ENCODE results near the gene PLPP1.
"Not testable (repeated sequence)": the region's sequence is repeated elsewhere in the genome, so short reads cannot be mapped to it uniquely, and the experiment has no call there.

PLPP1 gene

DNA sequence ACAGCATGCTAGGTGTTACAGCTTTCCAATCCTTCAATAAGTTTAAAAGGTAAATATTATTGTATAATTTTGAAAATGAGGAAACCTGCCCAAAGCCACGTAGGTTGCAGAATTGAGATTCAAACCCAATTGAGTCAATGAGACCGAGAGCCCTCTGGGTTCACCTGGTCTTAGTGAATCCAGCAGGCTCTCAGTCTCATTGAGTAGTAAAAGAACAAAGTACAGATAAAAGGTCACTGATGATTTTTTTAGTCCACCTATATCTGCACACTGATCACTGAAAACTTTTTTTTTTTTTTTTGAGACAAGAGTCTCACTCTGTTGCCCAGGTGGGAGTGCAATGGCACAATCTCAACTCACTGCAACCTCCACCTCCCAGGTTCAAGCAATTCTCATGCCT lies 27.2 kb downstream of the PLPP1 start:
- no peak overlapping the region for H3K4me3 ChIP-seq (ENCODE audit: low read depth, low read length)

DNA sequence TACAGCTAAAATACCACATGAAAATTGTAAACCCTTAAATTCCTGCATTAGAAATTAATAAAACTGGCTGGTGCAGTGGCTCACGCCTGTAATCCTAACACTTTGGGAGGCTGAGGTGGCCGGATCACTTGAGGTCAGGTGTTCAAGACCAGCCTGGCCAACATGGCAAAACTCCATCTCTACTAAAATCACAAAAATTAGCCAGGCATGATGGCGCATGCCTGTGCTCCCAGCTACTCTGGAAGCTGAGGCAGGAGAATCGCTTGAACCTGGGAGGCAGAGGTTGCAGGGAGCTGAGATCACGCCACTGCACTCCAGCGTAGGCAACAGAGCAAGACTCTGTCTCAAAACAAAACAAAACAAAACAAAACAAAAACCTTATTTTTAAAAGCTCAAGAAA lies 29.1 kb downstream of the PLPP1 start:
- not testable (repeated sequence) for H3K4me3 ChIP-seq (ENCODE audit: low read depth, low read length)

DNA sequence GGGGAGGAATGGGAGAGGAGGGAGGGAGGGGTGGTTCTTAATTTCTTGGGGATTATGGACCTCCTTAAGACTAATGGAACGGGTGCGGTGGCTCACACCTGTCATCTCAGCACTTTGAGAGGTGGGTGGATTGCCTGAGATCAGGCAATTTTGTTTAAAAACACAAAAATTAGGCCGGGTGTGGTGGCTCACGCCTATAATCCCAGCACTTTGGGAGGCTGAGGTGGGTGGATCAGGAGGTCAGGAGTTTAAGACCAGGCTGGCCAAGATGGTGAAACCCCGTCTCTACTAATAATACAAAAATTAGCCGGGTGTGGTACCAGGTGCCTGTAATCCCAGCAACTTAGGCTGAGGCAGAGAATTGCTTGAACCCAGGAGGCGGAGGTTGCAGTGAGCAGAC lies 30.8 kb downstream of the PLPP1 start:
- not testable (repeated sequence) for H3K4me3 ChIP-seq (ENCODE audit: low read depth, low read length)

DNA sequence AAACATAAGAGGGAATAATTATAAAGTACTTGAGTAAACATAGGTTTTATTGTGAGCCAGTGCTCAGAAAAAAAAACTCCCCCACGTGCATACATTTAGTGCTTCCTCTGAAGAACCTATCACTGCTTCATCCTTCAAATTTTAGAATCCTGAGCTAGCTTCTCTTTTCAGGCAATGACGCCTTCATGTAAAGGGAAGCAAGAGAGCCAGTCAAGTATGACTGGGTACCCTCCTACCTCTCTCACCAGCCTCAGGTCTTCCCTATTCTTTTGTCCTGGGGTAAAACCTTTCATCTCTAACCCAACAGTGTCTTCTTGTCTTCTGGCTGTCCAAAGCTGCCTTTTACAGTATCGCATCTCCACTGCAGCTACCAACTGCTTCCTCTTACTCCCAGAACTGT lies 32.0 kb downstream of the PLPP1 start:
- H3K4me3 ChIP-seq (ENCODE audit: low read depth, low read length) = no peak overlapping the region

DNA sequence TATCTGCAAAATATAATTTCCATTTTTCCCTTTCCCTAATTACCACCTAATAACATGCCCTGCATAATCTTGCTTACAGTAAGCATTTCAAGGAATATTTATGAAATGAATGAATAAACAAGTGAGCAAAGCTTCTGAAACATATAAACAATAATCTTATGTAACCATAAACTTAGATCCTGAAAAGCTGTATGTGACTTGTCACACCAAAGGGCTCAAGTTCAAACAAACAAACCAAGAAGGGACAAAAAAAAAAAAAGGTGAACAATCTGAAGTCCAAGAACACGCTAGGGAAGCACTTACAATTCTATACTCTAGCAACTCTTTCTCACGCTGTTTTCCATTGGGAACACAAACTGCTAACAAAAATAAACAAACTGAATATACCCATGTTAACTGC lies 36.3 kb downstream of the PLPP1 start:
- H3K4me3 ChIP-seq (ENCODE audit: low read depth, low read length) = no peak overlapping the region

DNA sequence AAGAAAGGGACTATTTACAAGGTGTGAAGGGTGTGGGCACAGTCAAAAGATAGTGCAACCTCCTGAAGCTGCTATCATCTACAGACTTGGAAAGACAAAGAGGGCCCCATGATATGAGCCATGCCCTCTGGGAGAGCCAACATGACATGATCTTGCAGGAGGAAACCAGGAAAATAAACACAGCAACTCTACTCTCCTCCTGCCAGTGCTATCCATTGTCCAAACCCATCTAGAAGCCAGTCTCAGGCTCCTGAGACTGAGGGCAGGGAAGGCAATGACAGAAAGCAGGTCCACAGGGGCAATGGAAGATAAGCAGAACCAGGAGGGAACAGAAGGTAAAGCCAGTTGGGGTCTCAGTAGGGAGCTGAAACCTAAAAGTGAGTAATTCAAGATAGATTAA lies 37.1 kb downstream of the PLPP1 start:
- H3K4me3 ChIP-seq (ENCODE audit: low read depth, low read length) = no peak overlapping the region

DNA sequence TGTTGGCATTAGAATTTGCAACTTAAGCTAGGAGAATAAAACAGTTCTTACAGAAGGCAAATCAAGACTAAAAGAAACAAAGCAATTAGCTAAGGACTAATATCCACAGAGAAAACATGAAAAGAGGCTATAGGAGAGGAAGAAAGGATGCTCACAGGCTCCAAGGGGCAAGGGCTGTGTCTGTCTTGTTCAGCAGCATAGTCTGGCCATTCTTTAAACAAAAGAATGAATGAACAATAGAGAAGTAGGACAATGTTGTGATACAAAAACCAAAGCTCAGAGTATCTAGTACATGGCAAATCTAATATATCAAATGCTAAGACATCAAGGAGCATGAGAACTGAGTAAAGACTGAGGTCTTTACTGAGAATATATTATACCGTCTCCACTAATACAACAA lies 39.5 kb downstream of the PLPP1 start:
- H3K4me3 ChIP-seq (ENCODE audit: low read depth, low read length) = no peak overlapping the region

DNA sequence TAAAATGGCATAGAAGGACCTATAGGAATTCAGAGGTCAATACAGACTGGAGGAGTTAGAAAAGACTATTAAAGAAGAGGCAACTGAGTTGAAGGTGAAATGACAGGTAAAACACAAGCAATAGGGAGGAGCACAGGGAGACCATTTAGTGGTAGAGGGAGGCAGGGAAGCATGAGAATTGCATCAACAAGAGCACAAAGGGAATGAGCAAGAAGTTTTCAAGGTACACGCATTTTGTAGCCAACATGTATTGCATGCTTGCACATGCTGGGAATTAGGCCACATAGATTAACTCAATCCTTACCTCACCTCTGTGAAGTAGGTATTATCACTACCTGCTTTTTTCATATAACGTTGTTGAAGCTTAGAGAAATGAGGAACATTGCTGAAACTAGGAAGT lies 42.3 kb downstream of the PLPP1 start:
- H3K4me3 ChIP-seq (ENCODE audit: low read depth, low read length) = no peak overlapping the region

DNA sequence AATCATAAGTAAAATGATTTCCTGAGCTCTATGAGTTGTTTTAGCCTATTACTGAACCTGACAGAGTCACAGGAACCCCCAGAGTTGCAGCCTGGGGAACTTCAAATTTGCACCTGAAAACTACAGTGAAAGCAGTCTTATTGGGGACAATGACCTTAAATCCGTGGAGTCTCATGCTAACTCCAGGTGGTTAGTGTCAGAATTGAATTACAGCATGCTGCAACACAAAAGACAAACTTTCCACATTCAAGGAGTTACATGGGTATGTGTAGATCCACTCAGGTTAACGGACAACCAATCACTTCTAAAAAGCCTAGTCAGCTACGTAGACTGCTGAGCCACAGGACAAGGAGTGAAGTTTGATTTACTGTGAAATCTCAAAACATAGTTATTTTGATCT lies 49.7 kb downstream of the PLPP1 start:
- no peak overlapping the region for H3K4me3 ChIP-seq (ENCODE audit: low read depth, low read length)

DNA sequence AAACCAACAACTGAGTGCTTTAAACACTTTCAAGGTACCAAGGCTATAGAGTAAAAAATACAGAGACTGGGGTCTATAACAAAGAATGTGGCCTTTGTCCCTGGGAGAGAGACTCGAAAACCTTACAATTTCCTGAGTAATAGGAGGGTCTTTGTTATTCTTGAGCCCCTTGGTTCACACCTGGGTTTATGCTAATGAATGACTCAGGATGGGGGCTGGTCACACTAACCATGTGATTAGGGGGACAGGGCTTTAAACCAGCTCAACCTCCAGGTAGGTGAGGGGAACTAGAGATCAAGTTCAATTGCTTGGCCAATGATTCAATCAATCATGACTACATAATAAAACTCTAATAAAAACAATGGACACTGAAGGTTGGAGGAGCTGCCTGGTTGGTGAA lies 50.2 kb downstream of the PLPP1 start:
- no peak overlapping the region for H3K4me3 ChIP-seq (ENCODE audit: low read depth, low read length)

DNA sequence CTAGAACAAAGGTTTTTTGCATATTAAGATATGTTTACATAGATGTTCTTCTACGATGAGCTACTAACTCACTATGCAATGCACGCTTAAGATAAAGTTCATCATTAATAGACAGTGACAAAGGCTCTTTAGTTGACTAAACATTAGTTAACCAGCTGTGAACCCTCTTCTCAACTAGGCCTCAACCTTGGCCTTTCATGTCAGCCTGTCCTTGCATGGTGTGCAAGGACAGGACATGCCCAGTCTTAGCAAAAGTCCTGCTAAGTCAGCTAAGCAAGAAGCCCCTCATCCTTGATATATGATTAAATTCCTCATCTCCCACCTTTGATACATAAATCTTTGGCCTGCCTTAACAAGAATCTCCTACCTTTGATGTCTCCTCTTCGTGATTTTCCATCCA lies 50.9 kb downstream of the PLPP1 start:
- H3K4me3 ChIP-seq (ENCODE audit: low read depth, low read length) = no peak overlapping the region

DNA sequence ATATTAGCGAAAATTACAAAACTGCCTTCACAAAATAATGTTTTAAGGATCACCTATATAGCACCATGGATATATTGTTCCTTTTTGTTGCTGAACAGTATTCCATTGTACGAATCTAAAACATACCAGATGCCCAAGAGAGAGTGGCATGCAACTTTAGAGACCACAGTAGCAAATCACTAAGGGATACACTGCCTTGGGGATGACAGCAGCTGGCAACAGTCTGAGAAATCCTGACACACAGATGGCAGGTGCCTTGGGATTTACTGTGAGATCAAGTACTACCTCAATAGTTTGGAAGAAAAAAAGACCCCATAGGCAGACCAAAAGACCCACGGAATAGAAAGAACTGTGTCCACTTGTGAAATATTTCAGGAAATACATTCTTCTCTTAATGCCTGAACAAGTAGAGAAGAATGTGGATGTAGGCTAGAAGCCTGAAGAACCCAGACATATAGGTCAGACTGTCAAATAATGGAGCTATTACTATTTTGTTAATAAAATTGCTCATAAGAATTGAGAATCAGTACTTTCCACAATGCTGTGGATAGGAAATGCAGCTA lies 53.4 kb downstream of the PLPP1 start:
- H3K4me3 ChIP-seq (ENCODE audit: low read depth, low read length) = no peak overlapping the region

DNA sequence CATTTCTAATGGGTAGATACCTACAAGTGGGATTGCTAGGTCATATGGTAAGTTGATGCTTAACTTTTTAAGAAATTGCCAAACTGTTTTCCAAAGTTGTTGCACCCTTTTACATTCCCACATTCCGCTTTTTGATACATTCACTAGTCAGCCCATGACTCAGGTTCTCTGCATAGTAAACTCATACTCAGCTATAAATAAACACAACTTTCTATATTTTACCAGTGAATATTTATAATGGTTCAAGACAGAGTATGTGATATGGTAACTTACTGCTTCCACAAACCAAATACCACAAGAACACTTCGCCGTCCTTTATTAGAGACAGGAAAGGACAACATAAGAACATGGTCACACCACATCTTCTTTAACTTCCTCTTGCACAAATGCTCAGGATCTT lies 54.0 kb downstream of the PLPP1 start:
- H3K4me3 ChIP-seq (ENCODE audit: low read depth, low read length) = no peak overlapping the region

DNA sequence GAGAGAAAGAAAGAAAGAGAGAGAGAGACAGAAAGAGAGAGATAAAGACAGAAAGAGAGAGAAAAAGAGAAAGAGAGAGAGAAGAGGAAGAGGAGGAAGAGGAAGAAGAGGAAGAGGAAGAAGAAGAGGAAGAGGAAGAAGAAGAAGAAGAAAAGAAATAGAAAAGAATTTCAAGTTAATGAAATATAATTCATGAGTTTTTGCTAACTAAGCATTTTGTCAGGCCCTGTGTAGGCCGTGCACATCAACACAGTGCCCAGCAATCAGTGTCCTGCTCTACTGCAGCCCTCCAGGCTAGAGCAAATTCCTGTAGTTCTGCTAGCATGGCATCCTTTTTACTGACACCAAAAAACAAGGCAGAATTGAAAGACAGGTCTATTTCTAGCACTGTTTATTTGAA lies 62.1 kb downstream of the PLPP1 start:
- no peak overlapping the region for H3K4me3 ChIP-seq (ENCODE audit: low read depth, low read length)

DNA sequence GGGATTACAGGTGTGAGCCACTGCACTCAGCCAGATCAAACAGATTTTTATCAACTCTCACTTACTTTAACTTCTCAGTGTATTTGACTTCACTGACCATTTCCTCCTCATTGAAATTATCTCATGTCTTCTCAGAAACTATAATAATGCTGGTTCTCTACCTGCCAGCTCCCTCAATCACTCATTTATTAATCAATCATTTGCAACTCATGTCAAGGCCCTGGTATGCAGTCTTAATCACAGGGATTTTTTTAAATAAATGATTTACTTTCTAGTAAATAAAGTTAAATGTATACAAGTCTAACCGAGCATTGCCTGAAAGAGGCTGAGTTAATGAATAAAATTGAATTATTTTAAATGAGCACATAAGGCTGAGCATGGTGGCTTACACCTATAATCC lies 63.3 kb downstream of the PLPP1 start:
- H3K4me3 ChIP-seq (ENCODE audit: low read depth, low read length) = no peak overlapping the region

DNA sequence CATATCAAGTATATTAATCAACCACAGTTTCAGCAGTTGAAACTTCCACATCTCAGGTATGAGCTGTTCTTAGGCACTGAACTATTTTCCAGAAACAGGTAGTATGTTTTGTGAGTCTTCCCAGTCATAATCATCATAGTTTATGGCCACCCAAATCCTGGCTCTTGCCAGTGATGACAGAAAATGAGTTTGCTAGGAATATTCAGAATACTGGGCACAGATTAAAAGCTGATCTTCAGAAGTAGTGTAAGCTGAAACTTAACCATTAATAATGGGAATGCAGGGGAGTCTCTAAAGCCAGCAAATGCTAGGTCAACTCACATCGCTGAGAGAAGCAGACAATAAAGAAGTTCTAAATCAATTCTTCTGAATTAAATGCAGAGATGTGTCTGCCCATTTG lies 64.5 kb downstream of the PLPP1 start:
- no peak overlapping the region for H3K4me3 ChIP-seq (ENCODE audit: low read depth, low read length)

DNA sequence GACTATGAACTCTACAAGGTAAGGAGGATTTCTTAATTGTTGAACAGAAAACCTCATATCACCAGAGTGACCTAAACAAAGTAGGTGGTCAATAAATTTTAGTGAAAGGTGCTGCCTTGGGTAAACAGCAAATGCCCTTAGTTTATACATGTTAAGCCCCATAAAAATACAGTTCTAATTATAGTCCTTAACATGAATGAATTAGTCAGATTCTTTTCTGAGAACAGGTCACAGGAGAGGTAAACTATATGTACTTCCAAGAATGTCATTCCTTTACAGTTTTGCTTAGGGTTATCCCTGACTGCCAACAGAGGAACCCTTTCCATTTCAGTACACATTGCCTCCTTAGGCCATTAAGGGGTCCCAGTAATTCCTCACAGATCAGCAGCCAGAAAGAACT lies 64.9 kb downstream of the PLPP1 start:
- no peak overlapping the region for H3K4me3 ChIP-seq (ENCODE audit: low read depth, low read length)

DNA sequence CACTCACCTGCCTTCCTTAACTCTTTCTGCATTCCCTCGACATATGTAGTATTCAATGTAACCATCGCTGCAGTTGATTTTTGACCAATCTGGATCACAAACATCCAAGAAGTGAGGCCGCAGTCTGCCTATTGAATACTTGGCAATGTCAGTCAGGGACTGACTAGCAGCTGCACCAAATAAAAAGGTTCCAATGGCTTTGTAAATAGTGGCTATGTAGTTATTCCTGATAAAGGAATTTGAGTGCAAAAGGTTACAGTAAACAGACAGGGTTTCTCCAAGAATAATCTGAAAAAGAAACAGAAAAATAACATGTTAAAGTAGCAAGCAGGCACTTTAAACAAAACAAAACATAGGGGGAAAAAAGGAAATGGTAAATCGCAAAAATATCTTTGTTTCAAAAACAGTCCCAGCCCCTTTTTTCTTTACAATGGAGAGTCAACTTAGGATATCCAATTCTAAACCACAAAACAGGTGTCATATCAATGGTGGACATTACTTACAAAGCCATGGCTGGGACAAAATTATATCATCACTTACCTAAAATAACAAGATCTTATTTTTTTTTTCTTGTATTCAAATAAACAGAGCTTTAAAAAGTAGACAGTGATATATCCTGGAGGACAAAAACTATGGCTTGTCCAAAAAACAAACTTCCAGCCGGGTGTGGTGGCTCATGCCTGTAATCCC lies 66.8 kb downstream of the PLPP1 start:
- H3K4me3 ChIP-seq (ENCODE audit: low read depth, low read length) = no peak overlapping the region

DNA sequence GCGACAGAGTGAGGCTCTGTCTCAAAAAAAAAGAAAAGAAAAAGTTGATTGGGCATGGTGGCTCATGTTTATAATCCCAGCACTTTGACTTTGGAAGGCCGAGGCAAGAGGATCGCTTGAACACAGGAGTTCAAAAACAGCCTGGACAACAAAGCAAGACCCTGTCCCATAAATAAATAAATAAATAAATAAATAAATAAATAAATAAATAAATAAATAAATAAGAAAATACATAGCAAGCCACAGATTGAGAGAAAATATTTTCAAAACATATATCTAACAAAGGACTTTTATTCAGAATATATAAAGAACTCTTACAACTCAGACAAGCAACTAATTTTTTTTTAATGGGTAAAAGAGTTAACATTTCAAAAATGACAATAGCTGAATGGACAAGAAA lies 71.2 kb downstream of the PLPP1 start:
- no peak overlapping the region for H3K4me3 ChIP-seq (ENCODE audit: low read depth, low read length)

DNA sequence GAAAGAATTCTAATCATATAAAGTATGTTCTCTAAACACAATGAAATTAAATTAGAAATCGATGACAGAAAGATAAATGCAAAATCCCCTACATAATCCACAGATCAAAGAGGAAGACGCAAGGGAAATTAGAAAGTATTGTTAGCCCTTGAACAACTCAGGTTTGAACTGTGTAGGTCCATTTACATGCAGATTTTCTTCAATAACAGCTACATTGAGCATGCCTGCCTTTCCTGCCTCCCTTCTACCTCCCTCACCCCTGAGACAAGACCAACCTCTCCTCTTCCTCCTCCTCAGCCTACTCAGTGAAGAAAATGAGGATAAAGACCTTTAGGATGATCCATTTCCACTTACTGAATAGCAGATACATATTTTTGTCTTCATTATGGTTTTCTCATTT lies 75.2 kb downstream of the PLPP1 start:
- H3K4me3 ChIP-seq (ENCODE audit: low read depth, low read length) = no peak overlapping the region

DNA sequence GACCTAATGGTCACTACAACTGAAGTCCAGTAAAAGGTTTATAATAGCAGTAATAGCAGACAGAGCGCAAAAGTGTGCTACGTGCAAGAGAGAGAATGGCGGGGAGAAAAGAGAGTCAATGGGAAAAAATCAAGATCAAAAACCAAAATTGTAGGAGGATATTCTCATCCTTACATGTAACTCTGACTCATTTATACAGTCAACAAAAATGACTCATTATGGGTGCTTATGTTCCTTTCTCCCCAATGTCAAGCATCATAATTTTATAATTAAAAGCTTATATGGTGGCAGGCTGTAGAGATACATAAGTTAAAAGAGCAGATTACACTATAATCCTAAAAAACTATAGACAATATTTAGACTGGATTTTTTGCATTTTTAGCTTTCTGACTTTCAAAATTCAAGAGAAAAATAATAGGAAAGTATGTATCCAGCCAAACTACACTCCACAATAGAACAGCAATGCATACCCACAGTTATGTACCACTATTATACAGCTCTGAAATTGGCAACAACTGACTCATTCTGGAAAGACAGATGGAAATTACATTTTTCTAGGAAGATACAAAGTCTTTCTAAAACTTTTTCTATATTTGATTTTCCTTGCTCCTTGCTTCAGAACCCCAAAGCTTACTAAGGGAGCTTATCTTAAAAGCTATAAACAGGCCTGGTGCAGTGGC lies 78.4 kb downstream of the PLPP1 start:
- H3K4me3 ChIP-seq (ENCODE audit: low read depth, low read length) = no peak overlapping the region

DNA sequence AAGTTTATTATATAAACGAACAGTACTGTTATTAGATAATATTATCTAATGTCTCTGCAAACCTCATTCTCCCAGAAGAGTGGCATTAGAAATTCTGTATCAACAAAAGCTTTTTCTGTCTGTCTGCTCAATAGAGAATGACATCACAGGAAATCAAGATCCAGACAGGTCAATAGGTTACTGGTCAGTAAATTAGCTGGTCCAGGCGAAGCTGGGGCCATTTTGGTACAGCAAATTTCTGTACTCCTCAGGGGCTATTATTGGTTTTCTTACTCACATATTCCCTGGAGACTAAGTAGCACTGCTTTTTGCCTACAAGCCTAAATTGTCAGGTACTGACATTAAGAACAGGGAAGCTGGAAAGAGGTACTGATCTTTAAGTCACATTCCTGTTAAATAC lies 80.5 kb downstream of the PLPP1 start:
- no peak overlapping the region for H3K4me3 ChIP-seq (ENCODE audit: low read depth, low read length)

DNA sequence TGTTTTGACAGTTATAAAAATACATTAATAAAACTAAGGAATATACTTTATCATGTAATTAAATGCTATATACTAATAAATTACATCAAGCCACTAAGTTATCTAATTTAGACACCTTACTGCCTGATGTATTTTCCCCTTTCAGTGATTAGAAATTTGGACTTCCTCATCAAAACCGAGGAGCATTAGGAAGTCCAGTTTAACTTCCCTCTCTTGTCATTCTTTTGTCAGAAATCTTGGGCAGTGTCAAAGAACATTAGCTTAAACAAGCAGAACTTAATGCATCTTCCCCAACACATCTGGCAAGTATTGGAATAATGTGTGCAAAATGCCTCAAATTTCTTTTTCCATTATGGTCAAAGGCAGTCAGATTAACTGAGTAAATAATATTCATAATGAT lies 81.6 kb downstream of the PLPP1 start:
- H3K4me3 ChIP-seq (ENCODE audit: low read depth, low read length) = no peak overlapping the region
